T-helper 22 cell (primary cell): ENCODE results near the gene BMERB1.

Experiments used
- DNase-seq: peaks from one replicate; pipeline ENCODE4 v3.0.0-alpha.2; 2020; ENCODE audit warnings: low read depth

The BMERB1 gene

DNA sequence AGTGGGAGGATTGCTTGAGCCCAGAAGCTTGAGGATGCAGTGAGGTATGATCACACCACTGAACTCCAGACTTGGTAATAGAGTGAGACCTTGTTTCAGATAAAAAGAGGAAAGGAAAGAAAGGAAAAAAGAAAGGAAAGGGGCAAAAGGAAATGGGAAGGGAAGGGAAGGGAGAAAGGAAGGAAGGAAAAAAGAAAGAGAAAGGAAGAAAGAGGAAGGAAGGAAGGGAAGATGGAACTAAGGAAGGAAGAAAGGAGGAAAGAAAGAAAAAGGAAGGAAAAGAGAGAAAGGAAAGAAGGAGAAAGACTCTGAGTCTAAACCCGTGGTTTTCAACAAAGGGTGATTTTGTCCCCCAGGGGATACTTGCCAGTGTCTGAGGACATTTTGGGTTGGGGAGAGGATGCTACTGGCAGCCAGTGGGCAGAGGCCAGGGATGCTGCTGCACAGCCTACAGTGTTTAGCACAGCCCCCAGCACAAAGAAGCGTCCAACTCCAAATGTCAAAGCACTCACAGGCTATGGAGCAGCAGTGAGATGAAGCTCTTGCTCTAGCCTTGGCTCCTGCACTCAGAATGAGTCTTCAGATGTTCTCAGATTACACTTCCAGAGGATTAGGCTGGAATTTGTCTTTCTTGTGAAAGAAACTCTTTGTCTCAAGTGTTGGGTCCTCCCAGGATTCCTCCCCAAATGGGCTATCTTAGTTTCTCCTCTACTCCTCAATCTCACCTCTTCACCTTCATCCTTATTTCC is 64.2 kb downstream of the BMERB1 start:
- DNase-seq, result no peak

- no peak for DNase-seq
Measured at GRCh38 chr16:15502041-15502725, 67.8 kb downstream of the BMERB1 start.

GRCh38 chr16:15506441-15506840 is 72.1 kb downstream of the BMERB1 start:
- DNase-seq, result no peak

GRCh38 chr16:15507301-15507958 is 73.0 kb downstream of the BMERB1 start:
- DNase-seq, result no peak

- DNase-seq, result no peak
Measured at GRCh38 chr16:15507959-15508627, 73.7 kb downstream of the BMERB1 start.

GRCh38 chr16:15509051-15509592 is 74.7 kb downstream of the BMERB1 start:
- peak; percentile 13 for DNase-seq

GRCh38 chr16:15509593-15510535 is 75.5 kb downstream of the BMERB1 start:
- peak; percentile 13 for DNase-seq

DNA sequence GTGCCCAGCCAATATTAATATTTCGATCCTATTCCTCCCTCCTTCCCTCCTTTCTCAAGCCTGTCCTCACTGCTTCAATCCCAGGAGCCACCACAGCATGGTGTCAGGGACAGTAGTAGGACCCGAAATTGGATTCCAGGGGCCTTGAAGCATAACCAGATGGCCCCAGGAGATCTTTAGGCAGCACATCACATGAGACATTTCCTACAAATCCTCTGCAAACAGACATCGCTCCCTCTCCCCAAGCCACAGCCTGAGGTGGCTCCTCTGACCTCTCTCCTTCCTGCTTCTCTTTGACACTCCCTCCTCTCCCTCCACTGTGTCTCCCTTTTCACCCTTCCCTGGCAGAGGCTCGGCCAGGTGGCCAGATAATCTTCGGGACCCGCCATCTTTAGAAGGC is 76.6 kb downstream of the BMERB1 start:
- DNase-seq, result no peak

DNA sequence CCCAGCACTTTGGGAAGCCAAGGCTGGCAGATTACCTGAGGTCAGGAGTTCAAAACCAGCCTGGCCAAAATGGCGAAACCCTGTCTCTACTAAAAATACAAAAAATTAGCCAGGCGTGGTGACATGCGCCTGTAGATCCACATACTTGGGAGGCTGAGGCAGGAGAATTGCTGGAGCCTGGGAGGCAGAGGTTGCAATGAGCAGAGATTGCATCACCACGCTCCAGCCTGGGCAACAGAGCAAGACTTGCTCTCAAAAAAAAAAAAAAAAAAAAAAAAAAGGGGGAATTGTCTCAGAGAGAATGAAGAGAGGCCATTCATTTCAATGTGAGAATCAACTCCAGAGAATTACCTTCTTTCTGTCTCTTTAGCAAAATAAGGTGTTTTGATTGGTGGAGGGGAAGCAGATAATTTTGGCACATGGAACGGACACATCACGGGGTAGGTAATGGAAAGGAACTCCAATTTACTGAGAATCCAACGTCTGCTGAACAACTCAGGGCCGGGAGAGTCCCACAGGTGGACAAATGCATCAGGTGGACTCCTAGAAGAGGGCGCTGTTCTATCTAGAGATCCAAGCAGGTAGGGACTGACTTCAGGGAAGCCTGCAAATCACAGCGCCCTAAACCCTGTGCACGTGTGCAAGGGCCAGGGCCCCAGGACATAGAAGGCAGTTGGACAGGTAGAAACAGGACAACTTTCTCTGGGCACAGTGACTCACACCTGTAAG is 77.5 kb downstream of the BMERB1 start:
- no peak for DNase-seq

- DNase-seq, result no peak
Measured at GRCh38 chr16:15513156-15513555, 78.8 kb downstream of the BMERB1 start.

GRCh38 chr16:15515992-15516391 is 81.6 kb downstream of the BMERB1 start:
- no peak for DNase-seq

GRCh38 chr16:15516609-15517008 is 82.2 kb downstream of the BMERB1 start:
- DNase-seq, result no peak

DNA sequence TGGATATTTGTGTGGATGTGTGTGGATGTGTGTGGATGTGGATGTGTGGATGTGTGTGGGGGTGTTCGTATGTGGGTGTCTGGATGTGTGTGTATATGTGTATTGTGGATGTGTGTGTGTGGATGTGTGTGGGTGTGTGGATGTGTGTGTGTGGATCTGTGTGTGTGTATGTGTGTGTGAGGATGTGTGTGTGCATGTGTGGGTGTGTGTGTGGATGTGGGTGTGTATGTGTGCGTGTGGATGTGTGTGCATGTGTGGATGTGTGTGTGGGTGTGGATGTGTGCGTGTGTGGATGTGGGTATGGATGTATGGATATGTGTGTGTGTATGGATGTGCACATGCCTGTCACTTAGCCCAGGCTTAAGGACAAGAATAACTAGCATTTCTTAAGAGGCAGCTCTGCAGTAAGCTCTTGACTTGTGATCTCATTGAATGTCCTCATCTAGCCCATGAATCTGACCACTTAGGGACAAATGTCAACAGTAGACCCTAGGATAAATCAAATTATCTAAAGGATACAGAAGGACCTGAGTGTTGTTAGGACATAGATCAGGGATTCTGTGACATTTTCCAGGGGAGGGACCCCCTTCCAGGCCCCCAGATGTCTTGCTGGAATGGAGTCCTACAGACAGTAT is 83.5 kb downstream of the BMERB1 start:
- no peak for DNase-seq

DNA sequence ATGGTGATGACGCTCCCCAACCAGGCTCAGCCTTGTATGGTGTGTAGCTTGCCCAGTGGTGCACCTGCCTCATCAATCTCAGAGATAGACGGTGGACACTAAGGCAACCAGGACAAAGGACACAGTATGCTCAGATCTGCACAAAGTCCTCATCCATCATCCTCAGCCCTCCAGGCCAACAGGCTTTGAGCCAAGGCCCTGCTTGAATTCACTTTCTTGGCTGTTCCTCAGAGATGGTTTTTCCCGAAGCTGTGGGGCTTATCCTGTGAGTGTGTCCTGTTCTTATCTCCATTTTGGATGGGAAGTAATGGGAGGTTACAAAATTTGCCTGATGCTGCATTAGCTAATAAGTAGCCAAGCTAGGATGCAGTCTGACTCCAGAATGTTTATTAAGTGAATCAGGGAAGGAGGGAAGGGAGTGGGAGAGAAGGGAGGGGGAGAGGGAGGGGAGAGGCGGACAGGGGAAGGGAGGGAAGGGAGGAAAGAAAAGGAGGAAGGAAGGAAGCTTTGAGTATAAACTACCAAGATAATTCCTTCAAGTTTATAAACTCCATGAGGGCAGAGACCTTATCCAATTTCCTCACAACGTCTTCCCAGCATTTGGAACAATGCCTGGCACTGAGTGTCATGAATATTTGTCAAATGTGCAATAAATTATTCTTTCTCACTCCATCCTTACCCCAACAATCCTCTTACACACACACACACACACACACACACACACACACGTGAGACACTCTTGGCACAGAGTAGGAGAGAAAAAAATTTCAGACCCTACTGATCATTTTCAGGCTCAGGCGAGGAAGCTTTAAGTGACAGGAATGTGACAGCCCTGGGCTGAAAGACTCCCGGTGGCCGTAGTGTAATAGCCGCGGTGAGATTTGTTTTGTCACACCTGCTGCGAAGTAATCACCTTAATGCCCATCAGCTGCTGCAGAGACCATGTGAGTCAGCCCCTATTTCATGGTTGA is 84.3 kb downstream of the BMERB1 start:
- no peak for DNase-seq

DNA sequence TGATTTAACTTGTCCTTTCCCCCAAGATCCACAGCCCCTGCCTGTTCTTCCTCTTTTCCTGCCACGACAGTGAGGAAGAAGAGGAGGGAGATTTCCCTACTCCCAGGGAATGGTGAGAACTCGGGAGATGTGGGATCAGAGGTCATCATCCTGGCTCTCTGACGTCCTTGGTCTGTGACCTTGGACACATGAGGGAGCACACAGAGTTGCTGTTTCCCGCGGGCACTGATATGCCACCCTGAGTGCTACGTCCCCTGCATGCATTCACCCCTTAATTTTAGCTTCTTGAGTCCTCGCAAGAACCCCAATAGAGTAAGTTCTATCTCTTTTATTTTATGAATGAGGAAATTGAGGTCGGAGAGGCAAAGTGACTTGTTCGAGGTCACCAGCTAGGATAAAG is 85.4 kb downstream of the BMERB1 start:
- DNase-seq, result no peak

DNA sequence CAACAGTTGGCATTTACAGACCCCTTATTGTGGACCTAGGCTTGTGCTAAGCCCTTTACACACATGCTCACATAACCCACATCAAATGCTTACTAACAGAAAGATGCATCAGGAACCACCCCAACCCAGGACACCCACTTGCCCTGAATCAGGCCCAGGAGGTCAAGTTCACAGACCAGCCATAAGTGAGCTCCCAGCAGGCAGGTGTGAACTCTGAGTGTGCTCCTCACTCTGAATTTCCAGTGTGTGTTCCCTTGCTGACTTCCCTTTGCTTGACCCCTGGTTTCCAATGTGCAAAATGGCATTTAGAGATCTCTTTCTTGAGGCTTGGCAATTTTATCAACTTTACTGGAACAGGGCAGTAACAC is 87.0 kb downstream of the BMERB1 start:
- DNase-seq, result no peak

DNA sequence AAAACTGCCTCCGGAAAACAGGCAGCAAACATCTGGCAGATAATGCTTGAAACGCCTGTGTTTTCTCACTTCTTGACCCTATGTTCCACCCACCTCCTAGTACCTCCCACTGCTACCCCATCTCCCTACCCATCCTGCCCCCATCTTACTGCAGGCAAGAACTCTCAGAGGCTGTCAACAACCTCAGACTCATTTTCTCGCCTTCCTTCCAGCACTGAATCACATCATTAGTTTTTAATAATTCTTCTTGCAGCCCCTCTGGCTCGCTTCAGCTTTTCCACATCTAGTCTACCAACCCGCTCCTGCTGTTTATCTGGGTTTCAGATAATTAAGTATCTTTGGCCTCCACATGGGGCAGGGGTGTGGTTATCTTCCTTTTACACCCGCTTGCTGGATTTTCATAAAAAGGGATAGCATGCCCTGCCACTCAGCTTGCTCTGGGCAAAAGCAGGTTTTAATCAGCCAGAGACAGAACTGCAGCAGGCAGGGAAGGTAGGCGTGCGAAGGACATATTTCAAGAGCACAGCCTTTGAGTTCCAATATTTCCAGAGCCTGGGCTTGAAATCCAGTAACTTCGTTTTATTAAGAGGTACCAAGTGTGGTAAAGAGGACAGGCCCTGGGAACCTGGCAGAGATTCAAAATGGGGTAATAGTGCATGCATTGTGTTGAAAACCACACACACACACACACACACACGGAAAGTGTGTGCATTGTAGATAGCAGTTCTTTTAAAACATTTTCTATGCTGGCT is 87.5 kb downstream of the BMERB1 start:
- DNase-seq, result no peak

DNA sequence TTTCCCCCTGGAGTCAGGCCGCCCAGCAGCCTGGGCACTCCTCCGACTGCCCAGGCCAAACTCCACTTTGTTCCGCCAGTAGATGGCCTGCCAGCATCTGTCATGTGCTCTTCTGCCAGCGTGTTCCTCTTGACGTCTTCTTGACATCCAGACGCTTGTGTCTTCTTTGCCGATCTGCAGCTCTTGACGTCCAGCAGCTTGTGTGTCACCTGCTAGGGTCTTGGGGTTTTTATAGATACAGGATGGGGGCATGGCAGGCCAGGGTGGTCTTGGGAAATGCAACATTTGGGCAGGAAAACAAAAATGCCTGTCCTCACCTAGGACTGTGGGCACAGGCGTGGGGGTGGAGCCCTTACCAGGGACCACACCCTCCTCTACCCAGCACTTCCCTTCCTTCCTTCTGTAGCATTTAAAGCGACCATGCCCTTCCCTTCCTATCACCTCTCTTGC is 88.7 kb downstream of the BMERB1 start:
- no peak for DNase-seq
